Measurements from ENCODE around the gene SMIM5. TPM values are rescaled to one million over a fixed set of nuclear protein-coding genes. Genes with fewer than 3 reads are reported as not detected.

Gene SMIM5
- total and polyA plus RNA-seq, 9 of the 15 experiments (the other 6 are each of a cell fraction or from before 2014, with no cell fraction given) = 0.08 TPM; not detected in 8

GRCh38 chr17:75684249-75684648, 51.0 kb downstream of the SMIM5 start (continued):
- TF ChIP-seq ATF3 (IDR thresholded peaks at IDR 0.05) = peak; percentile 71
- TF ChIP-seq ATF3 (CRISPR knock-in tag; conservative IDR thresholded peaks at IDR 0.05) = no peak
- no peak for TF ChIP-seq KLF13 (tag; IDR thresholded peaks at IDR 0.05; ENCODE audit: borderline replicate concordance, low read depth)
- TF ChIP-seq TAF9B (IDR thresholded peaks at IDR 0.05; ENCODE audit: partially characterized antibody) = no peak
- TF ChIP-seq CBFB (CRISPR knock-in tag; IDR thresholded peaks at IDR 0.05) = no peak
- TF ChIP-seq MTA3 (IDR thresholded peaks at IDR 0.05; ENCODE audit: borderline replicate concordance) = no peak
- no peak for TF ChIP-seq REST (IDR thresholded peaks at IDR 0.05; ENCODE audit: borderline replicate concordance)
- no peak for TF ChIP-seq REST (CRISPR knock-in tag; IDR thresholded peaks at IDR 0.05; ENCODE audit: low read depth)
- TF ChIP-seq ZNF444 (CRISPR knock-in tag; IDR thresholded peaks at IDR 0.05) = no peak
- no peak for TF ChIP-seq ZNF253 (CRISPR knock-in tag; conservative IDR thresholded peaks at IDR 0.05)
- no peak for TF ChIP-seq ZNF143 (CRISPR knock-in tag; IDR thresholded peaks at IDR 0.05)
- TF ChIP-seq DNMT1 (IDR thresholded peaks at IDR 0.05) = no peak
